Measurements from ENCODE around the gene OR11A1.
"Not testable (repeated sequence)": the region's sequence is repeated elsewhere in the genome, so short reads cannot be mapped to it uniquely, and the experiment has no call there.

OR11A1 gene

GRCh38 chr6:29479560-29479959, 22.7 kb upstream of the OR11A1 start:
- in situ Hi-C loops (cut with HindIII; ENCODE audit: low sequenced_read_pairs) = no loop called here

GRCh38 chr6:29478740-29479139, 21.9 kb upstream of the OR11A1 start:
- in situ Hi-C loops (cut with HindIII; ENCODE audit: low sequenced_read_pairs) = no loop called here

DNA sequence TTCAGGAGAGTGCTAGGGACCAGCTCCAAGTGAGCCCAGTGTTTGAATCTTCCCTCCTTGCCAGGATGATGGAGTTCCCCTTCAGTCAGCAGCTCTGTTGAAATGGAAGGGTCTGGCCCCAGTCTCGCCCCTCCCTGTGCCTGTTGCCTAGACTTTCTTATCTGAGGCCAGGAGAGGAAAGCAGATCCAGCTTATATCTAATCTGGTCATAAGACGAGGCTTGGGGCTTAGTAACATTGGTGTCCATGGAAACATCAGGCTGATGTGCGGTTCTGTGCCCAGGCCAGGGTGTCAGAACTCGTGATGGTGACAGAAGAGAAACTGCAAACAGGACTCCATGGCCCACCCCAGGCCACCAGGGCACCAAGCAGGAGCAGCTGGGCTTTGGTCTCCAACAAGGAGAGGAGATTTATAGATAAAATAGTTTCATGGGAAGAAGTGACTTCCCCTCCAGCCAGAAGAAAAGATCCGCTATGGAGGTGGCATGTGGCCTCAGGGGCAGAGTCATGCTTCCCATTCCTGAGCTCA, 21.1 kb upstream of the OR11A1 start:
- in situ Hi-C loops (cut with HindIII; ENCODE audit: low sequenced_read_pairs) = no loop called here

DNA sequence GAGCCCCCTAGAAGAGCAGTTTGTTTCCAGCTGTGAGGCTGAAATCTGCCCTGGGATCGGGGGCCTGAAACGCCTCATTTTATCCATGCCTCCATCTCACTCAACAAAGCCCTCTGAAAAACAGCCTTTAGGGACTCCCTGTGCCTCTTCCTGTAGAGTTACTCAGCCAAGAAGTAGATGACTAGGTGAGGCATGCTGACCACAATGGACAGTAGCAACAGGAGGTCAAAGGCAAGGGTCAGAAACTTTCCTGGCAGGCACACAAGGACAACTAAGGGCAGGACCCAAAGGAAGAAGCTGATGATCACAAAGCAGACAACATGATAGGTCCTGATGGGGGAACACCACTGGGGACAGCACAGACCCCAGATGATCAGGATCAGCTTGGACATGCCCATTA, 18.1 kb upstream of the OR11A1 start:
- in situ Hi-C loops (cut with HindIII; ENCODE audit: low sequenced_read_pairs) = no loop called here

DNA sequence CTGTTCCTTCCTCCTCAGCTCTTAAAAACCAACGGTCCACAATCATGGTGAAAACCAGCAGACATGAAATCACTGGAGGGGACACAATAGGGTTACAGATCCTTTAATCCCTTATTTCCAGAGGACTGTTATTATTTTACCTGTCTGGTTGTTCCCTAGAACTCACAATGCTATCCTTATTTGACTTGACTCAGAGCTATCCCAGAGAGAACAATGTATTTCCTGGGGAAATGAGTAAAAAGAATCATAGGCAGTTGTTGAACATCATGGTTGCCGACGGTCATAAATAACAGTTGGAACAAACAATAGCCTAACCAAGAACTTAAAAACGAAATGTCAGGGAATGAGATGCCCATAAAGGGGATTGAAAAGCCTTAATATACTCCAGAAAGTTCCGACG, 9.4 kb upstream of the OR11A1 start:
- in situ Hi-C loops (cut with HindIII; ENCODE audit: low sequenced_read_pairs) = no loop called here

GRCh38 chr6:29465801-29466200, 8.9 kb upstream of the OR11A1 start:
- in situ Hi-C loops (cut with HindIII; ENCODE audit: low sequenced_read_pairs) = no loop called here

- in situ Hi-C loops (cut with HindIII; ENCODE audit: low sequenced_read_pairs) = no loop called here
Observed at GRCh38 chr6:29465279-29465678, 8.4 kb upstream of the OR11A1 start.

GRCh38 chr6:29462022-29462421, 5.2 kb upstream of the OR11A1 start:
- in situ Hi-C loops (cut with HindIII; ENCODE audit: low sequenced_read_pairs) = no loop called here

- in situ Hi-C loops (cut with HindIII; ENCODE audit: low sequenced_read_pairs) = no loop called here
Observed at GRCh38 chr6:29461021-29461814, 4.3 kb upstream of the OR11A1 start.

- in situ Hi-C loops (cut with HindIII; ENCODE audit: low sequenced_read_pairs) = no loop called here
Observed at GRCh38 chr6:29451471-29452193, 5.2 kb downstream of the OR11A1 start.

- in situ Hi-C loops (cut with HindIII; ENCODE audit: low sequenced_read_pairs) = no loop called here
Observed at GRCh38 chr6:29447670-29448069, 9.2 kb downstream of the OR11A1 start.

GRCh38 chr6:29444031-29444430, 12.8 kb downstream of the OR11A1 start:
- in situ Hi-C loops (cut with HindIII; ENCODE audit: low sequenced_read_pairs) = not testable (repeated sequence)

- in situ Hi-C loops (cut with HindIII; ENCODE audit: low sequenced_read_pairs) = no loop called here
Observed at GRCh38 chr6:29442719-29443118, 14.2 kb downstream of the OR11A1 start.

DNA sequence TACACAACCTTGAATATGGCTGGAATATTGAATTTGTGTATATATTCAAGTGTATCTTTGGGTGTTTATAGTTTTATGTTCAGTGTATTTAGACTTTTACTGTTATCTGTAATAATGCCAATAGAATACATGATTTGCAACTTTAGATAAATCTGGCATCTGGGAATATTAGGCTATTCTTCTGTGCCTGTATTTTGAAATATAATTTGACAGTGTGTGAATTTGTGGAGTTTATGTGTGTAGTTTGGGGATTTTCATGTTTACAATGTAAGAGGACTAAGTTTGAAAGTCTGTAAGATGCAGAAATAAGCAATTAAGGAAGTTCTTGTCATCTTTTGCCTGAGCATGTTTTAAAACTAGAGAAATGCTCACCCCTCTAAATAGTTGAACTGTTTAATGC, 17.9 kb downstream of the OR11A1 start, which contains the start of gene OR10C1:
Gene OR10C1, plus strand, starts transcription at position 301 of the 400 bp plus-strand sequence. CDS start 710 bp downstream, outside the sequence.
- in situ Hi-C loops (cut with HindIII; ENCODE audit: low sequenced_read_pairs) = no loop called here

- in situ Hi-C loops (cut with HindIII; ENCODE audit: low sequenced_read_pairs) = not testable (repeated sequence)
Observed at GRCh38 chr6:29436730-29437129, 20.1 kb downstream of the OR11A1 start.

GRCh38 chr6:29426654-29427053, 30.2 kb downstream of the OR11A1 start:
- in situ Hi-C loops (cut with HindIII; ENCODE audit: low sequenced_read_pairs) = no loop called here

GRCh38 chr6:29425075-29425474, 31.8 kb downstream of the OR11A1 start:
- in situ Hi-C loops (cut with HindIII; ENCODE audit: low sequenced_read_pairs) = no loop called here

GRCh38 chr6:29424575-29424974, 32.3 kb downstream of the OR11A1 start:
- in situ Hi-C loops (cut with HindIII; ENCODE audit: low sequenced_read_pairs) = no loop called here

- in situ Hi-C loops (cut with HindIII; ENCODE audit: low sequenced_read_pairs) = no loop called here
Observed at GRCh38 chr6:29424168-29424567, 32.7 kb downstream of the OR11A1 start.

DNA sequence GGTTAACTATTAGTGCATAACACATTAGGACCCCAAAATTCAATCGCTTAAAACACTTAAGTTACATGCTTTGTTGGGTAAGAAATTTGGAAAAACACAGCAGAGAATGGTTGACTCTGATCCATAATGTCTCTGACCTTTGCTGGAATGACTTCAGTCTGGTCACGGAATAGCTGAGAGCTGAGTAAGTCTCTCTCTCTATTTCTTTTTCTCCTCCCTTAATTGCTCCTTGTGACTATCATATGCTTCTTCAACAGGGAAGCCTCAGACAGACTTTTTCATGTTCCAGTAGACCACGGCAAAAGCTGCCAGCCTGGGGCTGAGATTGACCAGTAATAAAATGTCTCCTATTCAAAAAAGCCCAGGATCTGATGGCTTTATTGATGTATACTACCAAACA, 37.4 kb downstream of the OR11A1 start:
- in situ Hi-C loops (cut with HindIII; ENCODE audit: low sequenced_read_pairs) = no loop called here

- in situ Hi-C loops (cut with HindIII; ENCODE audit: low sequenced_read_pairs) = no loop called here
Observed at GRCh38 chr6:29414588-29414987, 42.3 kb downstream of the OR11A1 start, which contains the start of gene OR12D1. Gene OR12D1 (plus strand): TSS chr6:29414928.

- in situ Hi-C loops (cut with HindIII; ENCODE audit: low sequenced_read_pairs) = no loop called here
Observed at GRCh38 chr6:29403801-29404200, 53.1 kb downstream of the OR11A1 start.
